ENCODE measurements around the gene TANK.

DNA sequence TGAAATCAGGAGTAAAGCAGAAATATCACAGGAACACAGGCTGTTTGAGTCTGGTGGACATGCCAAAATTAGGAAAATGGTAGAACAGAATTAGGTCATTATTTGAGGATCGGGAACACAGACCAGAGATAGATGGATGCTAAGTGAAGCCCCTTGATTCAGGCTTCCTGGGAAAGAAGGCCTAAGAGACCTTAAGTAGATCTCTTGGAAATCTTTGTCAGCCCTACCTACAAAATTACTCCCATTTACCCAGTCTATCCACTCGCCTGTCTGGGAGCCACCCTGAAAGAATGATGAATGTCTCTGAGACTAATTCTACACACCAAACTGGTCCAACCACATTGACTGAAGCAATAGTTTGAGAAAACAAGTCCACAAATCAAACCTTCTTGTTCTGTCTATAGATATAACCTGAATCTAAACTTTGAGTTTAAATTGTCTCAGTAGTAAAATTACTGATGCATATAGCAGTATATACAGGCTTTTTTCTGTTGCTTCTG is 36.6 kb upstream of the TANK start:
- no peak for TF ChIP-seq GATA3 (IDR thresholded peaks at IDR 0.05; ENCODE audit: low read depth, low read length)
- no peak for TF ChIP-seq GATA2 (IDR thresholded peaks at IDR 0.05; ENCODE audit: low read depth, low read length)

All from SH-SY5Y (cell line).